MM.1S (cell line): ENCODE results near the gene AKAP13.

Experiments
- DNase-seq: peaks from one replicate; pipeline ENCODE4 v3.0.0-alpha.2; 2015
- H2AFZ ChIP-seq: fragments of 300-600 bp; sonication (generic); 2 replicates; pipeline ENCODE4 v1.6.0; 2016; ENCODE audit warnings: antibody characterized with exemption, low read length
- H3F3A ChIP-seq: fragments of 300-600 bp; sonication (generic); 2 replicates; pipeline ENCODE4 v1.6.1; 2016; ENCODE audit warnings: mild to moderate bottlenecking, antibody characterized with exemption, low read length, moderate library complexity, mixed read lengths; ENCODE audit not compliant: insufficient read depth
- H3K27ac ChIP-seq: fragments of 300-600 bp; sonication (generic); 2 replicates; pipeline ENCODE4 v1.5.1; 2016; ENCODE audit warnings: mild to moderate bottlenecking, low read length
- H3K27me3 ChIP-seq: fragments of 300-600 bp; sonication (generic); replicated peaks from 2 replicates; pipeline ENCODE4 v1.6.0; 2016; ENCODE audit warnings: low read length; ENCODE audit not compliant: insufficient read depth
- H3K36me3 ChIP-seq: fragments of 300-600 bp; sonication (generic); replicated peaks from 2 replicates; pipeline ENCODE4 v1.6.1; 2016; ENCODE audit warnings: mild to moderate bottlenecking, low read length, mixed read lengths; ENCODE audit not compliant: insufficient read depth
- H3K4me1 ChIP-seq: fragments of 300-600 bp; sonication (generic); 2 replicates; pipeline ENCODE4 v1.6.1; 2016; ENCODE audit warnings: low read length, mixed read lengths
- H3K4me2 ChIP-seq: fragments of 300-600 bp; sonication (generic); 2 replicates; pipeline ENCODE4 v1.6.0; 2016; ENCODE audit warnings: low read depth, low read length
- H3K4me3 ChIP-seq: fragments of 300-600 bp; sonication (generic); 2 replicates; pipeline ENCODE4 v1.5.1; 2016; ENCODE audit warnings: low read length, mixed read lengths
- H3K79me2 ChIP-seq: fragments of 300-600 bp; sonication (generic); 2 replicates; pipeline ENCODE4 v1.6.1; 2016; ENCODE audit warnings: mixed run types, low read length, mixed read lengths
- H3K9ac ChIP-seq: fragments of 300-600 bp; sonication (generic); 2 replicates; pipeline ENCODE4 v1.6.1; 2016; ENCODE audit warnings: low read length, mixed read lengths
- H3K9me2 ChIP-seq: fragments of 300-600 bp; sonication (generic); replicated peaks from 2 replicates; pipeline ENCODE4 v1.6.1; 2016; ENCODE audit warnings: mild to moderate bottlenecking, low read length, mixed read lengths; ENCODE audit not compliant: insufficient read depth
- H3K9me3 ChIP-seq: fragments of 300-600 bp; sonication (generic); replicated peaks from 2 replicates; pipeline ENCODE4 v1.6.1; 2016; ENCODE audit warnings: mild to moderate bottlenecking, low read length, mixed read lengths; ENCODE audit not compliant: insufficient read depth
- H4K20me1 ChIP-seq: fragments of 300-600 bp; sonication (generic); 2 replicates; pipeline ENCODE4 v1.6.1; 2016; ENCODE audit warnings: mild to moderate bottlenecking, low read length, moderate library complexity, mixed read lengths; ENCODE audit not compliant: insufficient read depth
- EZH2 ChIP-seq: fragments of 300-600 bp; sonication (generic); optimal IDR thresholded peaks from 2 replicates; pipeline ENCODE3; 2017; ENCODE audit warnings: low read depth, mild to moderate bottlenecking, antibody characterized with exemption, low read length, mixed read lengths
- EZH2phosphoT487 ChIP-seq: fragments of 300-600 bp; sonication (generic); IDR thresholded peaks from 2 replicates; pipeline ENCODE4 v1.6.1; 2018; ENCODE audit warnings: antibody characterized with exemption, low read length
- TF ChIP-seq, protein P1 (sequence below): fragments of 300-600 bp; sonication (generic); IDR thresholded peaks from 2 replicates; pipeline ENCODE4 v1.5.1; 2016; ENCODE audit warnings: antibody characterized with exemption, low read length, mixed read lengths

AKAP13 gene

GRCh38 chr15:85618956-85619491 lies 238.6 kb downstream of the AKAP13 start:
- H3K4me1 ChIP-seq, result no peaks in the 10 kb centered on the region

GRCh38 chr15:85619992-85620689 lies 239.7 kb downstream of the AKAP13 start:
- no peak overlapping the region for H3K27ac ChIP-seq

More at GRCh38 chr15:85618956-85619491, 238.6 kb downstream of the AKAP13 start:
- Histone ChIP-seq H4K20me1 (no peaks in the 10 kb centered on the region), H3F3A (no peaks in the 10 kb centered on the region), H3K27me3 (no peaks in the 10 kb centered on the region), H3K79me2 (no peaks in the 10 kb centered on the region), H3K4me2 (no peak overlapping the region), H3K9me2 (no peaks in the 10 kb centered on the region), H3K9ac (no peak overlapping the region), H3K4me3 (no peak overlapping the region), H3K27ac (no peak overlapping the region), H2AFZ (no peak overlapping the region), H3K9me3 (no peaks in the 10 kb centered on the region), H3K36me3 (no peaks in the 10 kb centered on the region)
- DNase-seq, result no peak
- TF ChIP-seq, protein P1, sequence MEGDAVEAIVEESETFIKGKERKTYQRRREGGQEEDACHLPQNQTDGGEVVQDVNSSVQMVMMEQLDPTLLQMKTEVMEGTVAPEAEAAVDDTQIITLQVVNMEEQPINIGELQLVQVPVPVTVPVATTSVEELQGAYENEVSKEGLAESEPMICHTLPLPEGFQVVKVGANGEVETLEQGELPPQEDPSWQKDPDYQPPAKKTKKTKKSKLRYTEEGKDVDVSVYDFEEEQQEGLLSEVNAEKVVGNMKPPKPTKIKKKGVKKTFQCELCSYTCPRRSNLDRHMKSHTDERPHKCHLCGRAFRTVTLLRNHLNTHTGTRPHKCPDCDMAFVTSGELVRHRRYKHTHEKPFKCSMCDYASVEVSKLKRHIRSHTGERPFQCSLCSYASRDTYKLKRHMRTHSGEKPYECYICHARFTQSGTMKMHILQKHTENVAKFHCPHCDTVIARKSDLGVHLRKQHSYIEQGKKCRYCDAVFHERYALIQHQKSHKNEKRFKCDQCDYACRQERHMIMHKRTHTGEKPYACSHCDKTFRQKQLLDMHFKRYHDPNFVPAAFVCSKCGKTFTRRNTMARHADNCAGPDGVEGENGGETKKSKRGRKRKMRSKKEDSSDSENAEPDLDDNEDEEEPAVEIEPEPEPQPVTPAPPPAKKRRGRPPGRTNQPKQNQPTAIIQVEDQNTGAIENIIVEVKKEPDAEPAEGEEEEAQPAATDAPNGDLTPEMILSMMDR, result no peak
- TF ChIP-seq EZH2, result no peak
- TF ChIP-seq EZH2phosphoT487, result no peak

DNA sequence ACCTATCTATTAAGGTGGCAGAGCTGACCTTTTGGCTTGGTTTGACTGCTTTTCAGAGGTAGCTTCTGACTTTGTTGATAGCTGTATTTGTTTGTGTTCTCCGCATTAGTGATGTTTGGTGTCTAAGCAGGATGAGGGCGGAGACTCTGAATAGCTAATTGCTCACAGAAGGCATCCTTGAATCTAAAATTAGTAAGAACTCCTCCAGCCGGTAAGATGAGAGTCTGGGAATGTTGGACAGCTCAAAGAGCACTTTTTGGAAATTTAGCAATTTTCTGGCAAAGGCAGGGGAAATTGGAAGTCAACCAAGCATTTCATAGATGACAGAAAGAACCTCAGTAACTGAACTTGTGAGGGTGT lies 240.3 kb downstream of the AKAP13 start:
- no peak for DNase-seq
- H3K27me3 ChIP-seq, result no peaks in the 10 kb centered on the region
- no peak overlapping the region for H3K4me2 ChIP-seq
- H3K79me2 ChIP-seq, result no peaks in the 10 kb centered on the region
- no peak overlapping the region for H2AFZ ChIP-seq
- no peaks in the 10 kb centered on the region for H3F3A ChIP-seq
- peaks cover 6% of the 10 kb centered on the region for H3K4me1 ChIP-seq
- no peaks in the 10 kb centered on the region for H3K9me3 ChIP-seq
- H3K36me3 ChIP-seq, result no peaks in the 10 kb centered on the region
- no peaks in the 10 kb centered on the region for H4K20me1 ChIP-seq
- no peaks in the 10 kb centered on the region for H3K9me2 ChIP-seq
- TF ChIP-seq, protein P1, result no peak
- TF ChIP-seq EZH2phosphoT487 (no peak), EZH2 (no peak)
- no peak overlapping the region for H3K27ac ChIP-seq
- no peak overlapping the region for H3K9ac ChIP-seq
- no peak overlapping the region for H3K4me3 ChIP-seq

More at GRCh38 chr15:85619992-85620689, 239.7 kb downstream of the AKAP13 start:
- no peak overlapping the region for H3K9ac ChIP-seq
- no peaks in the 10 kb centered on the region for H3K9me2 ChIP-seq
- peaks cover under 1% of the 10 kb centered on the region for H3K4me1 ChIP-seq
- H4K20me1 ChIP-seq, result no peaks in the 10 kb centered on the region
- no peaks in the 10 kb centered on the region for H3F3A ChIP-seq
- no peak overlapping the region for H3K4me3 ChIP-seq
- no peak for DNase-seq
- H3K36me3 ChIP-seq, result no peaks in the 10 kb centered on the region
- no peaks in the 10 kb centered on the region for H3K79me2 ChIP-seq
- H3K9me3 ChIP-seq, result no peaks in the 10 kb centered on the region
- TF ChIP-seq EZH2phosphoT487, result no peak
- TF ChIP-seq, protein P1, result no peak
- no peaks in the 10 kb centered on the region for H3K27me3 ChIP-seq
- H3K4me2 ChIP-seq, result no peak overlapping the region
- no peak overlapping the region for H2AFZ ChIP-seq
